Loucy (cell line): Measurements from ENCODE around the gene ARL6IP4.

Experiments used
- H2AFZ ChIP-seq: fragments of 200-600 bp; sonication (generic); 2 replicates; pipeline ENCODE4 v1.6.0; 2016; ENCODE audit warnings: antibody characterized with exemption, mild to moderate bottlenecking, low read length, moderate library complexity
- H3F3A ChIP-seq: fragments of 200-600 bp; 2 replicates; pipeline ENCODE4 v1.6.0; 2016; ENCODE audit warnings: antibody characterized with exemption, low read depth, mild to moderate bottlenecking
- H3K27me3 ChIP-seq: fragments of 200-600 bp; sonication (generic); 2 replicates; pipeline ENCODE4 v1.6.1; 2014; ENCODE audit warnings: low read length, mild to moderate bottlenecking; ENCODE audit not compliant: insufficient read depth, poor library complexity, severe bottlenecking
- H3K36me3 ChIP-seq: fragments of 200-600 bp; sonication (generic); 2 replicates; pipeline ENCODE4 v1.6.1; 2016; ENCODE audit warnings: low read length; ENCODE audit not compliant: insufficient read depth
- H3K4me1 ChIP-seq: fragments of 200-600 bp; sonication (generic); 2 replicates; pipeline ENCODE4 v1.5.1; 2014; ENCODE audit warnings: low read length, mild to moderate bottlenecking; ENCODE audit not compliant: insufficient read depth, poor library complexity, severe bottlenecking
- H3K4me2 ChIP-seq: fragments of 200-600 bp; sonication (generic); 2 replicates; pipeline ENCODE4 v1.6.0; 2014; ENCODE audit warnings: antibody characterized with exemption, low read length, low read depth, mild to moderate bottlenecking; ENCODE audit not compliant: poor library complexity, severe bottlenecking
- H3K4me3 ChIP-seq: fragments of 200-600 bp; sonication (generic); 2 replicates; pipeline ENCODE4 v1.5.1; 2014; ENCODE audit warnings: low read length, mild to moderate bottlenecking, mixed read lengths; ENCODE audit not compliant: poor library complexity, severe bottlenecking
- H3K79me2 ChIP-seq: fragments of 200-600 bp; sonication (generic); 2 replicates; pipeline ENCODE4 v1.6.1; 2014; ENCODE audit warnings: low read length; ENCODE audit not compliant: insufficient read depth
- H3K9ac ChIP-seq: fragments of 200-600 bp; sonication (generic); 2 replicates; pipeline ENCODE4 v1.6.0; 2014; ENCODE audit warnings: mild to moderate bottlenecking, low read depth, low read length, moderate library complexity; ENCODE audit not compliant: poor library complexity, severe bottlenecking
- H3K9me2 ChIP-seq: fragments of 200-600 bp; sonication (generic); replicated peaks from 2 replicates; pipeline ENCODE4 v1.6.1; 2016; ENCODE audit warnings: low read depth, low read length, mixed read lengths
- H3K9me3 ChIP-seq: fragments of 200-600 bp; sonication (generic); 2 replicates; pipeline ENCODE4 v1.6.1; 2014; ENCODE audit warnings: mild to moderate bottlenecking, antibody characterized with exemption, low read length, low read depth; ENCODE audit not compliant: insufficient read depth
- H4K20me1 ChIP-seq: fragments of 200-600 bp; sonication (generic); 2 replicates; pipeline ENCODE4 v1.6.0; 2014; ENCODE audit warnings: antibody characterized with exemption, low read length, mild to moderate bottlenecking; ENCODE audit not compliant: insufficient read depth, poor library complexity, severe bottlenecking
- CTCF ChIP-seq: fragments of 200-600 bp; sonication (generic); conservative IDR thresholded peaks from 2 replicates; pipeline ENCODE4 v1.5.1; 2014; ENCODE audit warnings: mild to moderate bottlenecking, antibody characterized with exemption, low read length
- EZH2phosphoT487 ChIP-seq: fragments of 200-600 bp; IDR thresholded peaks from 2 replicates; pipeline ENCODE4 v1.6.1; 2018; ENCODE audit warnings: antibody characterized with exemption, mild to moderate bottlenecking, moderate library complexity, borderline replicate concordance

The ARL6IP4 gene

GRCh38 chr12:122997343-122998250 is 17.1 kb downstream of the ARL6IP4 start:
- Histone ChIP-seq H4K20me1 (no peaks in the 10 kb centered on the region), H3K4me3 (no peak overlapping the region), H3K4me1 (peaks cover 7% of the 10 kb centered on the region), H3K9ac (no peak overlapping the region), H3F3A (no peaks in the 10 kb centered on the region), H3K27me3 (no peaks in the 10 kb centered on the region), H3K36me3 (no peaks in the 10 kb centered on the region), H3K9me3 (no peaks in the 10 kb centered on the region), H2AFZ (no peak overlapping the region), H3K4me2 (no peak overlapping the region), H3K9me2 (no peaks in the 10 kb centered on the region), H3K79me2 (no peaks in the 10 kb centered on the region)
- TF ChIP-seq EZH2phosphoT487 (no peak), CTCF (no peak)

GRCh38 chr12:122998316-122998715 is 17.8 kb downstream of the ARL6IP4 start:
- Histone ChIP-seq H3F3A (no peaks in the 10 kb centered on the region), H3K36me3 (no peaks in the 10 kb centered on the region), H3K9me2 (no peaks in the 10 kb centered on the region), H3K27me3 (no peaks in the 10 kb centered on the region), H3K9me3 (no peaks in the 10 kb centered on the region), H2AFZ (no peak overlapping the region), H3K79me2 (no peaks in the 10 kb centered on the region), H3K4me2 (no peak overlapping the region), H3K4me1 (peaks cover 7% of the 10 kb centered on the region), H3K9ac (no peak overlapping the region), H4K20me1 (no peaks in the 10 kb centered on the region), H3K4me3 (no peak overlapping the region)
- TF ChIP-seq CTCF (no peak), EZH2phosphoT487 (no peak)

- Histone ChIP-seq H3K27me3 (no peaks in the 10 kb centered on the region), H4K20me1 (no peaks in the 10 kb centered on the region), H3K9ac (no peak overlapping the region), H3K4me2 (peak overlapping the region; percentile 27), H2AFZ (no peak overlapping the region), H3K36me3 (no peaks in the 10 kb centered on the region), H3F3A (no peaks in the 10 kb centered on the region), H3K4me3 (no peak overlapping the region), H3K9me2 (no peaks in the 10 kb centered on the region), H3K4me1 (peaks cover 7% of the 10 kb centered on the region), H3K9me3 (no peaks in the 10 kb centered on the region), H3K79me2 (no peaks in the 10 kb centered on the region)
- TF ChIP-seq EZH2phosphoT487 (no peak), CTCF (no peak)
These were observed 18.9 kb downstream of the ARL6IP4 start for GRCh38 chr12:122999196-122999946.
